GM19238 (cell line): ENCODE results near the gene CDYL.
"Not testable (repeated sequence)": the region's sequence is repeated elsewhere in the genome, so short reads cannot be mapped to it uniquely, and the experiment has no call there.

Experiments used
- DNase-seq: peaks from one replicate; pipeline ENCODE4 v3.0.0; 2011; ENCODE audit warnings: low spot score; ENCODE audit not compliant: insufficient read length

CDYL gene

DNA sequence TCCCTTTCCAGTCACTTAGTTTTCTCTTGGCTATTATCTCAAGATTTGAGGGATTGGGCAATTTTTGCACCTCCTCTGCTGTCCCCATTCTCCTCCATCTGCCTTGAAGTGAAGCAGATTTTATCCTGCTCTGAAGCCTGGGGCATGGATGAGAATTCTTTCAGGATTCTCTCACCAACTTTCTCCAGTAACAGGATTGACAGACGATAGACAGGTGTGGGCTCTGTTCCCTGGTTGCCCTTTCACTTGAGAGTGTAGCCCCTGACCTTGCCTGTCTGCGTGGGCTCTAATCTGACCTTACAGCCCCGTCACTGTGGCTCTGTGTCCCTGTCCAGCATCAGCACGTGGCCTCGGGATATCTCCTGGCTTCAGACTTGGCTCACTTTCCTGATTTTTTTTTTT is 27.1 kb downstream of the CDYL start:
- no peak for DNase-seq

DNA sequence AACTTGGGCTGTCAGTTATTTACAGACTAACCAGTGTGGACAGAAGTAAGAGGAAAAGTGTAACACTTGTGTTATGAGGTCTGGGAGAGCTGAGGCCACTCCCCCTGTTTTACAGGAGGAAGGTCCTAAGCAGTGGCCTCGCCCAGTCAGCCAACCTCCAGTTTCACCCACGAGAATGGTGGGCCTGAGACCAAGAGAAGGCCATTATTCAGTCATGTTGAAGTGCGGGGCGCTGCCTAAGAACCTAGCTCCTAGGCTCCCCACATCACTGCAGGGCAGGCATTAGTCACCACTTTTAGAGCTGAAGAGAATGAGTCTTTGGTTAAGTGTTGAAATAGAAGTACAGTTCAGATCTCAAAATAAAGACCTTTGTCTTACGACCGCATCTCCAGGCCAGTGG is 27.9 kb downstream of the CDYL start:
- no peak for DNase-seq

DNA sequence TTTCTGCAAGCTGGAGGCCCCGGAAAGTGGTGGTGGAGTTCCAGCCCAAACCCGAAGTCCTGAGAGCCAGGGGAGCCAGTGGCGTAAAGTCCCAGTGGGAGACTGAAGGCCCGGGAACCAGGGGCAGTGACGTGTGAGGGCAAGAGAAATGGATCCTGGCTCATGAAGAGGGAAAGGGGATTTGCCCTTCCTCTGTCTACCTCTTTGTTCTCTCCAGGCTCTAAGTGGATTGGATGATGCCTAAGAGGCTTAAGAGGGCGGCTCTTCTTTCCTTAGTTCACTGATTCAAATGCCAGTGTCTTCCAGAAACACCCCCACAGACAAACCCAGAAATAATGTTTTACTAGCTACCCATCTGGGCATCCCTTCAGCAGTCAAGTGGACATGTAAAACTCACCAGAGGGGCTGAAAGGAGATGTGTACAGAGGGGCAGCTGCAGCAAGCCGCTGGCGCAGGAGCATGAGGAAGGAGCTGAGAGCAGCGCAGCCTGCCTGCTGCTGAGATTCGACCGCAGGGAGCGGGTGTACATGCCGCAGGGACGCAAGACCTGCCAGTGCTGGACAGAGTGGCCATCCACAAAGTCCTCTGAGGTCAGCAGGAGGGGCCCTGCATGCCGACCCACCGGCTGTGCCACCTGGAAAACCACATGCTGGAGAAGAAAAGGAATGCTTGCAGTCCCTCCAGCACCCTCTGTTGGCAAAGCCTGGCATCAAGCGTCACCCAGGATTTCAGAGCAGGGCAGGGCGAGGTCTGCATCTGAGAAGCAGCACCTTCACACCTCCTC is 29.5 kb downstream of the CDYL start:
- DNase-seq: no peak

DNA sequence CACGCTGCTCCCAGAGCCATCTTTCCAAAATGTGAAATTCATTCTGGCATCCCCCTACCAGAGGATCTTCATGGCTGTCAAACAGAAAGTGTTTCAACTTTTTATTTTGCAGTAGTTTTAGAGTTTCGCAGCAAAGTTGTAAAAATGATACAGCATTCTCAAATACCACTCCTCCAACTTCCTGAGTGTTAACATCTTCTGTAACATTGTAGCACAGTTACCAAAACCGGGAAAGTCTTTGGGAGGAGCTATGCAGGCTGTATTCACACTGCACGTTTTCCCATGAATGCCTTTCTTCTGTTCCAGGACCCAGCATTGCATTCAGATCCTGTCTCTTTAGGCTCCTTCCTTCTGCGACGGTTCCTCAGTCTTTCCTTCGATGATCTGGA is 30.1 kb downstream of the CDYL start:
- no peak for DNase-seq

DNA sequence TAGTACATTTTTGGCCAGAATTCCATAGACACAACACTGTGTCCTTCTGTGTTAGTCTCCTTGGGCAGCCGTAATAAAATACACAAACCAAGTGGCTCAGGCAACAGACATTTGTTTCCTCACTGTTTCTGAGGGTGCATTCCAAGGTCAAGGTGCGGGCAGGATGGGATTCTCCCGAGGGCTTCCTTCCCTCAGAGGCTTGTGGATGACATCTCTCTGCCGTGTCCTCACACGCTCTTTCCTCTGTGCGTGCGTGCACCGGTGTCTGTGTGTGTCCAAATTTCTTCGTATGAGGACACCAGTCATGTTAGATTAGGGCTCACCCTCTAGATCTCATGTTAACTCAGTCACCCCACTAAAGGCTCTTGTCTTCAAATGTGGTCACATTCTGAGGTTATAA is 30.6 kb downstream of the CDYL start:
- DNase-seq: no peak

DNA sequence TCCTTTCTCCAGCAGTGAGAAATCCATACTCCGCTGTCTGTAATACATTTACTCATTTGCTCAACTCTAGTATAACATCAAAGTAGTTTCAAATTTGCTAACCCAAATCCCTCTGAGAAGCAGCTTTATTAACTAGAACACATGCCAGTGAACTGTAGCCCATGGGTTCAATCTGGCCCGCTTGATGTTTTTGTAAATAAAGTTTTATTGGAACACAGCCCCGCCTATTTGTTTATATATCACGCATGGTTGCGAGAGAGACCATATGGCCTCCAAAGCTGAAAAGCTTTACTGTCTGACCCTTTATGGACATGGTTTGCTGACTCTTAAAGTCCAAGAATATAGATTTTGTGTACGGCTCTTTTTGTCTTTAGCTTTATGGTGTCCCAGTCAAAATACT is 32.2 kb downstream of the CDYL start:
- no peak for DNase-seq

DNA sequence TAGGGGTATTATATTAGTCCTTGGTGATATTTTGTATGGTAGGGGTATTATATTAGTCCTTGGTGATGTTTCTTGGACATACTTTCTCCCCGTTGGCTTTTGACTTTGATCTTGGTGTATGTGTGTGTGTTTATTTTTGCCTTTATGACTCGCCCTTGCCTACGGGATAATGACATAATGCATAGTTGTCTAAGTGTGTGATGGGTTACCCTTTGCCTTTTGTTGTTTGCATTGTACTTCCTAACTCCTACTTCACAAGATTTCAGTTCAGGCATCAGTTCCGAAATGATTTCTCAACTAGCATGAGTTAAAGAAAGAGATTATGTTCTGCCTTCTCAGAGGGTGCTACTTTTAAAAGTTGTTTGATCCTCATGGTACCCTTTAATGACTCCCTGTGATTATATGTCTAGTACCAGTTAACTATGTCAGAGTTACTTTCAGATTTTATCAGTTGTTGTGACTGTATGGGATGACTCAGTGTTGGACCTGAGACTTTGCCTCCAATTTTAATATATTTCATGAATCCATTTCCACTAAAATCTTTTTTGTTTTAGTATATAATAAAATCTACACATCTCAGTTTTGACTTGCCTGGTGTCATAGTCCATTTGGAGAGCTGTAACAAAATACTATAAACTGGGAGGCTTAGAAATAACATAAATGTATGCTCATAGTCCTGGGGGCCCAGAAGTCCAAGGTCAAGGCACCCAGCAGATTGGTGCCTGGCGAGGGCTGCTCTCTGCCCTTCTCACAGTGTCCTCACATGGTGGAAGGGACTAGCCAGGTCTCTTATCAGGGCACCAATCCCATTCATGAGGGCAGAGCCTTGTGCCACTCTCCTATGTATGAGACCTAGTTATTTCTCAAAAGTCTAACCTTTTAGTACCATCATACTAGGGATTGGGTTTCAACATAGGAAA is 34.1 kb downstream of the CDYL start:
- no peak for DNase-seq

DNA sequence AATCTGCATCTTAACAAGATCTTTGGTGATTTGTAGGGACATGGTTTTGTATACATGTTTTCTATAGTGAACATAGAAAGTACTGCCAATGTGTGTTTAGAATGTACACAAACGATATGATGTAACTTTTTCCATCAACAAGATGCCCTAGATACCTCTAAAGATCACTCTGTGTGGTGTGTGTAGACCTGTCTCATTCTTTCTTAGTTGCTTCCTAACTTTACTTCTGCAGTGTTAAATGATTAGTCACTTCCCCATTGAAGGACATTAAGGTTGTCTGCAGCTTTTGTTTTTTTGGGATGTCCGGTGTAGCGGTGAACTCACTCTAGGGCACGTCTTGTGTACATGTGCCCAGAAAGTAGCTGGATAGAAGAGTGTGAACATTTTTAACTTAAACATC is 35.9 kb downstream of the CDYL start:
- no peak for DNase-seq

DNA sequence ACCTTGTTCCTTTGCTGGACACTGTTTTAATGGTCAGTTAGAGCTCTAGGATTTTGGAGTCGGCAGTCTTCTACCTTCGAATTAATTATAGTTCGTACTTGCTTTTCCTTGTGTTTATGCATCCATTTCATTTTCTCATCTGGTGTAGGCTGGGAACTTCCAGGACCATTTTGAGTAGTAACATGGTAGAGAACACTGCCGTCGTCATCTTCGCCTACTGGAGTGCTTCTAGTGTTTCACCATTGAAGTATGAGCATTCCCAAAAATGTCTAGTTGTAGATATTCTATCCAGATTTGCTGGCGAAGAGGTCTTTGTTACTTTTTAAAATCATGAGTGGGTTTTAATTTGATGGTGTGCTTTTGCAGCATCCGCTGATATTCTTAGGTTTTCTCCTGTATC is 36.9 kb downstream of the CDYL start:
- DNase-seq: no peak

DNA sequence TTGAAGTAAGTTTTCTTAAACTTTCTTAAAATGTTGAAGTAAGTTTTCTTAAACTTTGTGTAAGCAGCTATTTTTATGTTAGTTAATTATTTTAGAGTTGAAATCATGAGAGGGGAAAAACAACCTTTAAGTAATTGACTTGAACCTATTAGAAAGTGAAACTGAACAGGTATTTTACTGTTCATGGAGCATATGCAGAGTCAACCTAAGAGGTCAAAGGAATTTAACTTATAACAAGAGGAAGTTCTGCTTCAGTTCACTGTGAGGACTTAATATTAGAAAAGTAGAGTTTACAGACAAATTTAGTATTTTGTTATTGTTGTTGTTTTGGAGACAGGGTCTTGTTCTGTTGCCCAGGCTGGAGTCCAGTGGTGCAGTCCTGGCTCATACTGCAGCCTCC is 38.0 kb downstream of the CDYL start:
- DNase-seq: no peak

DNA sequence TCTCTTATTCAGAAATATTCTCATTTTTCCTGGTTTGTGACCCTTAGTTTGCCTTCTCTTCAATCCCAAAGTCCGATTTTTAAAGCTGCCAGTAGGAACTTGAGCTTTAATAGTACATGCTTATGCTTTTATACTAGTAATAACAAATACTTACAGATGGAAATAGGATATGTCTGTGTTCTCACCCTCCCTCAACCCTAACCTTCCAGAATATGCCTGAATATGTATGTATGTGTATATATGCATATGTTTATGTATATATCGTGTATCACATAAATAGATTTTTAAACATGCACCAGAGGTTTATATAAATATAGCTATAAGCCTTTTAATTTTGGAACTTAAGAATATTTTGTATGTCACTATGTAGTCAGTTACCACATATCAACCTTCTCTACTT is 38.8 kb downstream of the CDYL start:
- no peak for DNase-seq

DNA sequence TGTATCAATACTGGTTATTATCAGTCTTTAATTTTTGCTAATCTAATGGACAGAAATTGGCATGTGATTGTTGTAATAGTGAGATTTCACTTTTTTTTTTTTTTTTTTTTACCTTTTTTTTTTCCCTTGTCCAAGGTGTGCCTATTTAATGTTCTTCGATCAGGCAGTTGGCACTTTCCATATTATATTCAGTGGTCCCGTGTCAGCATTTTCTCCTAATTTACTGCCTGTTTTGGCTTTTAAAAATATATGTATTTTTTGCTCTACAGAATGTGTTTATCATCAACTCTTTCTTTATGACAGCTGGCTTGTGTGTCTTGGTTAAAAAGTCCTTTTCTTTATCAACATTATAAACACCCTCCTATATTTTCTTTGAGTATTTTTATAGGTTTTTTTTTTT is 39.4 kb downstream of the CDYL start:
- no peak for DNase-seq

DNA sequence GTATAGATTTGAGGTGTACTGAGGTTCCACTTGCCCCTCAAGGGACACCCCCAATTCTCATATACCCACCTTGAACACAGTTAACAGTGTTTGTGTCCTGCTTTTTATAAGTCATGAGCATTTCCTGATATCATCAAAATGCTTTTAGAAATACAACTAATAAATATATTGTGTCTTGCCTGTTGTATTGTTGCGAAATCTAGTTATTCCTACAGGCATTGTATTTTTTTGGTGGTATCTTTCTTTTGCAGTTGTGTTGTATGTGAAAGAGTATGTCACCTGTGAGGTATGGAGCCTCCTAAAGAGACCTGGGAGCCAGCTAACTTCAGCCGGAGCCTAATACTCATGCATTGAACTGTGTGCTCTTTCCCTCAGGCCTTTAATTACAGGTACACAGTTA is 40.7 kb downstream of the CDYL start:
- DNase-seq: no peak

DNA sequence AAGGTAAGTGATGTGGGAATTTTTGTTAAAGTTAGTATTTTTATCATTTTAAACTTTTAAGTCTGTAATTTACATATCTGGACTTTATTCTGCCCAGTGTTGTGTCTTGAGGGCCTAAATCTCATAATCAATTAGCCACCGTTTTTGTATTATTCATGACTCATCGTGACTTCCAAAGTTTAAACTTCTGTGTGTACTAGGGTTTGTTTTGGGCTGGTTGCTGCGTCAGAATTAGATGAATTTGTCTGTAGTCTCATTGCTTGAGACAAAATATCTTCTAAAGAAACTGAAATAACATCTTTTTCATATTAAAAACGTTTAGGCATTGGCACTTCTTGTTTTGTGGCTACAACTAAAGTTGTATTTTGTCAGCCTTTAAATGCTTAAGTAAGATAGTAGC is 41.3 kb downstream of the CDYL start:
- no peak for DNase-seq

DNA sequence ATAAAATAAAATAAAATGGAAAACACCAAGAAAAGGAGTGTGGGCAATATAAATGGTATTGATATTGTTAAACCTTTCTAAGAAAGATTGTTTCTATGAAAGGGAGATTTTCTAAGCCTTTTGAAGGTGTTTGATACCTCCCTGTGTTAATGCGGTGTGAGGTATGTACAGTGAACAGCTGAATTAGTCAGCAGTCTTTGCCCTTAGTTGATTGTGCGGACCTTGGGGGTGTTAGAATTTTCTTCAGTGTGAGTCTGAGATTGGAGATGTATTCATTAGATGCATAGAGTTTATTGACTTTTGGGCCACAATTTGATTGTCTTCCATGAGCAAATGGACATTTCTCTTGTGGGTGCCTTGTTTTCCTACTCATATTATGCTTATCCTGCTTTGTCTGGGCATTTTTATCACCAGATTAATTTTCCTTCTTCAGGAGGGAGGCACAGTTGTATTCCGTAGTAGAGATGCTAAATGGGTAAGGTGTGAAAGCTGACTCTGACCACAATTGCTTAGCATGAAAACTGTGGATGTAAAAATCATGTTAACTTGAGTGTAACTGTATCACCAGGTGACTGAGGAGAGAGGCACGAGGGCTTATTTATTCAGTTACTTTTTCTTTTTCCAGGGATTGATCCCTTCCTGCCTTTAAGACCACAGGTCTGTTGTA is 42.2 kb downstream of the CDYL start:
- no peak for DNase-seq

DNA sequence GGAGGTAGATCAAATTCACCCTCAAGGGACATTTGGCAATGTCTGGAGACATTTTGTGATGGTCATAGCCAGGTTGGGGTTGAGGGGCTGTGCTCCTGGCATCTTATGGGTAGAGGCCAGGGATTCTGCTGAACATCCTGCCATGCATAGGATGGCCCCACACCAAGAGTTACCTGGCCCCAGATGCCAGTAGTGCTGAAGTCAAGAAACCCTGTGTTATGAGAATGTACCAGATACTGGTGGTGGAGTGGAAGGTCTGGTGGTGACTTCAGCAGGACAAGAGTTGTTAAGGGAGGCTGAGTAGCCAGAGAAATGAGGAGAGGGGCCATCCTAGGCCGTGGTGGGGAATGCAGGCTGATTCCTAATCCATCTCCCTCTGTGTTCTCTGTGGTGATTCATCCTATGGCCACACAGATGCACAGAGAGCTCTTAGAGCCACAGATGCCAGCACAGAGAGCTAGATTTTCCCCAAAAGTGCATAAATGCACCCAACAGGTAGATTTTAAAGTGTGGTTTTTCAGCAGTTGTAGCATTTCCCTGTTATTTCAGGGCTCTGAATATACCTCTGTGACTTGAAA is 43.6 kb downstream of the CDYL start:
- DNase-seq: no peak

DNA sequence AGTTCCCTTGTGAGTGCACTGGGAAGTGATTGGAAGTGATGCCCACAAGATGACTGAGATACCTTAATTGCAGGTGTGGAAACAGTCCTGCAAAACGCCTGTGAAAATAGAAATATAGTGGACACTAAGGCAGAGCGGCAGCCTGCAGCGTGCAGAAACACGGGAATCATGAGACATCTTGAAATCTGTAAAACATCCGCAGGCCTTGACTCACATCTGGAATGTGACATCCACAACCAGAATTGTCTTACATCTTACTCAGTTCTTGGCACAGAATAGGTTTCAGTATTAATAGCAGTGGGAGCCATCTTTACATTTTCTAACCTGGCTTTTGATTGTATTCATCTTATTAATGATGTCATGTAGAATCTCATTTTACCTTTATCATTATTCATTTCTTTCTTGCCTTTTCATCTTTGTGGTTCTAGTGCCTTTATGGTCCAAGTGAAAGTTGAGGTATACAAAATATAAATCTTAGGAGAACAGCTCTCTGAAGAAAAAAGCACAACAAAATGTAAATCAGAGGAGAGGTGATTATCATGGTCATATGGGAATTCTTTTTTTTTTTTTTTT is 44.6 kb downstream of the CDYL start:
- no peak for DNase-seq

DNA sequence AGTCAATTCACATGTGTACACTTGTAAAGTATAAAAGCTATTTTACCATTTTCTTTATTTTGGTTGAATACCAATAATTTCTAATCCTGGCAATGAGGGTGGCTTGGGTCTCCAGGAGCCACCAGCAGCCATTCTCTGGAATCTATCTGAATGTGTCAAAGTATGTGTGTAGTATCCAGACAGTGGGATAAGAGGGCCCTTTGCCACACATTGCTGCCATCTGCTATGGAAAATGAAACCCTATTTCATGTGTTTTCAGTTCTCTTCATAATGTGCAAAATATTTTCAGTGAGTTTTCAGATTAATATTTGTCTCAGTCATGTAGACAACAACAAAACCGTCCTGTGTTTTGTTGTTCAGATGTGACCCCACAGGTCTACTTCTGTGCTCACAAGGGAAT is 46.3 kb downstream of the CDYL start:
- no peak for DNase-seq

DNA sequence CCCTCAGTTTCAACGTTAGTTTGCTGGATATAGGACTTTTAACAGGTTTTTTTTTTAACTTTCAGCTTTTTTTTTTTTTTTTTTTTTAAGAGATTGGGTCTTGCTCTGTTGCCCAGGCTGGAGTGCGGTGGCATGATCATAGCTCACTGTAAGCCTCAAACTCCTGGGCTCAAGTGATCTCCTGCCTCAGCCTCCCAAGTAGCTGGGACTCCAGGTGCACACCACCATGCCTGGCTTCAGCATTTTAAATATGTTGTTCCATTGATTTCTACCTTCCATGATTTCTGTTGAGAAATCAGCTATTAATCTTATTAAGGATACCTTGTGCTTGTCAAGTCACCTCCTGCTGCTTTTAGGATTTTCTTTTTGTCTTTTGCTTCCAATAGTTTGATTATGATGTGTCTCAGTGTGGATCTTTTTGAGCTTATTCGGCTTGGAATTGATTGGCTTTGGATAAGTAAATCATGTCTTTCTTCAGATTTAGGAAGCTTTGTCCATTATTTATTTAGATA is 52.0 kb downstream of the CDYL start:
- no peak for DNase-seq

DNA sequence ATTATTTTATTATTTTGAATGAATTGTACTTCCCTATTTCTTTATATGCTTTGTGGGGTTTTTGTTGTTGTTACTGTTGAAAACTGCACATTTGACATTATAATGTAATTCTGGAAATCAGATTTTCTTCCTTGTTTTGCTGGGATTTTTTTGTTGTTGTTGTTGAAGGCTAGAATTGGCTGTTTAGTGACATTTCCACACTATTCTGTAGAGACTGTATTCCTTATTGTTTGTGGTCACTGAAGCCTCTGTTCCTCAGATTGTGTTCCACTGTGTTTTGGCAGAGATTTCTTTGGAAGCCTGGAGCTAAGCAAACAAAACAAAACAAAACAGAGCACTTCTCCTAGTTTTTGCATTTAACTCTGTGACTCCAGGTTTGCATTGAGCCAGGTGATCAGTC is 52.9 kb downstream of the CDYL start:
- DNase-seq: no peak

DNA sequence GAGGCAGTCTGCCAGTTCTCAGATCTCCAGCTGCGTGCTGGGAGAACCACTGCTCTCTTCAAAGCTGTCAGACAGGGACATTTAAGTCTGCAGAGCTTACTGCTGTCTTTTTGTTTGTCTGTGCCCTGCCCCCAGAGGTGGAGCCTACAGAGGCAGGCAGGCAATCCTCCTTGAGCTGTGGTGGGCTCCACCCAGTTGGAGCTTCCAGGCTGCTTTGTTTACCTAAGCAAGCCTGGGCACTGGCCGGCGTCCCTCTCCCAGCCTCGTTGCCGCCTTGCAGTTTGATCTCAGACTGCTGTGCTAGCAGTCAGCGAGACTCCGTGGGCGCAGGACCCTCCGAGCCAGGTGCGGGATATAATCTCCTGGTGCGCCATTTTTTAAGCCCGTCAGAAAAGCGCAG is 59.3 kb downstream of the CDYL start:
- DNase-seq: not testable (repeated sequence)
